GM18868 (cell line): ENCODE data around the gene TRAF3.

Experiments
- ATAC-seq: cut with Tn5 transposase; IDR thresholded peaks from one replicate; pipeline ENCODE4 v1.9.1; 2021; ENCODE audit warnings: mild to moderate bottlenecking, moderate library complexity; ENCODE audit not compliant: unreplicated experiment

Gene TRAF3

GRCh38 chr14:102931580-102932285 is 154.5 kb downstream of the TRAF3 start:
- ATAC-seq = no peak

- ATAC-seq = no peak
These were observed 155.4 kb downstream of the TRAF3 start for GRCh38 chr14:102932484-102933248.

GRCh38 chr14:102933618-102934231 is 156.5 kb downstream of the TRAF3 start:
- ATAC-seq = no peak

GRCh38 chr14:102935756-102936155 is 158.5 kb downstream of the TRAF3 start:
- ATAC-seq = no peak

GRCh38 chr14:102937331-102938175 is 160.3 kb downstream of the TRAF3 start:
- ATAC-seq = no peak

- no peak for ATAC-seq
These were observed 160.9 kb downstream of the TRAF3 start for GRCh38 chr14:102938191-102938590.

- no peak for ATAC-seq
These were observed 162.1 kb downstream of the TRAF3 start for GRCh38 chr14:102939329-102939728.

GRCh38 chr14:102939820-102940561 is 162.7 kb downstream of the TRAF3 start:
- ATAC-seq = no peak

GRCh38 chr14:102940729-102941362 is 163.6 kb downstream of the TRAF3 start:
- ATAC-seq = no peak

- no peak for ATAC-seq
These were observed 164.3 kb downstream of the TRAF3 start for GRCh38 chr14:102941419-102942011.

GRCh38 chr14:102942069-102942468 is 164.8 kb downstream of the TRAF3 start:
- no peak for ATAC-seq

- ATAC-seq = no peak
These were observed 166.2 kb downstream of the TRAF3 start for GRCh38 chr14:102943454-102943853.

- no peak for ATAC-seq
These were observed 166.7 kb downstream of the TRAF3 start for GRCh38 chr14:102943979-102944378.

GRCh38 chr14:102944448-102945330 is 167.4 kb downstream of the TRAF3 start:
- no peak for ATAC-seq

- ATAC-seq = no peak
These were observed 168.3 kb downstream of the TRAF3 start for GRCh38 chr14:102945346-102946130.

GRCh38 chr14:102947321-102948103 is 170.3 kb downstream of the TRAF3 start:
- ATAC-seq = no peak

GRCh38 chr14:102948698-102949061 is 171.4 kb downstream of the TRAF3 start:
- no peak for ATAC-seq
